ENCODE measurements around the gene CCDC50. TPM values are rescaled to one million over a fixed set of nuclear protein-coding genes. Genes with fewer than 3 reads are reported as not detected.

CCDC50 gene
- total RNA-seq, 1 experiment from 2014 or later = 92.8 TPM

- no peak for DNase-seq (ENCODE audit: low read depth)
Observed at GRCh38 chr3:191347228-191347627, 18.0 kb downstream of the CCDC50 start.

- DNase-seq (ENCODE audit: low read depth) = no peak
Observed at GRCh38 chr3:191348098-191348497, 18.9 kb downstream of the CCDC50 start.

GRCh38 chr3:191350396-191351090 lies 21.3 kb downstream of the CCDC50 start:
- no peak for DNase-seq (ENCODE audit: low read depth)

- DNase-seq (ENCODE audit: low read depth) = no peak
Observed at GRCh38 chr3:191352014-191352413, 22.8 kb downstream of the CCDC50 start.

- no peak for DNase-seq (ENCODE audit: low read depth)
Observed at GRCh38 chr3:191353022-191353777, 24.0 kb downstream of the CCDC50 start.

- no peak for DNase-seq (ENCODE audit: low read depth)
Observed at GRCh38 chr3:191355406-191355805, 26.2 kb downstream of the CCDC50 start.

GRCh38 chr3:191356631-191357439 lies 27.6 kb downstream of the CCDC50 start:
- peak; percentile 77 for DNase-seq (ENCODE audit: low read depth)

- DNase-seq (ENCODE audit: low read depth) = no peak
Observed at GRCh38 chr3:191357909-191358308, 28.7 kb downstream of the CCDC50 start.

- no peak for DNase-seq (ENCODE audit: low read depth)
Observed at GRCh38 chr3:191358929-191359328, 29.7 kb downstream of the CCDC50 start.

- no peak for DNase-seq (ENCODE audit: low read depth)
Observed at GRCh38 chr3:191360620-191361019, 31.4 kb downstream of the CCDC50 start.

- no peak for DNase-seq (ENCODE audit: low read depth)
Observed at GRCh38 chr3:191361456-191361855, 32.3 kb downstream of the CCDC50 start.

GRCh38 chr3:191362037-191362436 lies 32.8 kb downstream of the CCDC50 start:
- DNase-seq (ENCODE audit: low read depth) = no peak

- no peak for DNase-seq (ENCODE audit: low read depth)
Observed at GRCh38 chr3:191362524-191363090, 33.4 kb downstream of the CCDC50 start.

GRCh38 chr3:191363221-191363620 lies 34.0 kb downstream of the CCDC50 start:
- DNase-seq (ENCODE audit: low read depth) = no peak

- peak; percentile 19 for DNase-seq (ENCODE audit: low read depth)
Observed at GRCh38 chr3:191366675-191367074, 37.5 kb downstream of the CCDC50 start.

- no peak for DNase-seq (ENCODE audit: low read depth)
Observed at GRCh38 chr3:191368755-191369615, 39.8 kb downstream of the CCDC50 start.

GRCh38 chr3:191369616-191370010 lies 40.4 kb downstream of the CCDC50 start:
- no peak for DNase-seq (ENCODE audit: low read depth)

- no peak for DNase-seq (ENCODE audit: low read depth)
Observed at GRCh38 chr3:191372122-191372521, 42.9 kb downstream of the CCDC50 start.

GRCh38 chr3:191373327-191373726 lies 44.1 kb downstream of the CCDC50 start:
- peak; percentile 28 for DNase-seq (ENCODE audit: low read depth)

- peak; percentile 85 for DNase-seq (ENCODE audit: low read depth)
Observed at GRCh38 chr3:191376516-191377141, 47.4 kb downstream of the CCDC50 start.
